Mesothelial cell of epicardium (in vitro differentiated cells): ENCODE data around the gene CTDNEP1. TPM values are rescaled to one million over a fixed set of nuclear protein-coding genes. Genes with fewer than 3 reads are reported as not detected.

Experiments
- DNase-seq, 2 experiments: peaks; one replicate each; pipeline ENCODE4 v3.0.0; 2021; ENCODE audit warnings: low spot score in 2 of 2; ENCODE audit not compliant: unreplicated experiment in 2 of 2
- H3K27ac Mint-ChIP-seq: 2 replicates; pipeline ENCODE4 v1.8.0; 2021; ENCODE audit warnings: mixed read lengths
- H3K27me3 Mint-ChIP-seq: 2 replicates; pipeline ENCODE4 v1.8.0; 2021; ENCODE audit warnings: low read depth, mixed read lengths
- H3K36me3 Mint-ChIP-seq: 2 replicates; pipeline ENCODE4 v1.8.0; 2021; ENCODE audit warnings: mixed read lengths
- H3K4me1 Mint-ChIP-seq: 2 replicates; pipeline ENCODE4 v1.8.0; 2021; ENCODE audit warnings: mixed read lengths
- H3K4me3 Mint-ChIP-seq: 2 replicates; pipeline ENCODE4 v1.8.0; 2021; ENCODE audit warnings: mild to moderate bottlenecking, moderate library complexity, mixed read lengths
- H3K9me3 Mint-ChIP-seq: 2 replicates; pipeline ENCODE4 v1.8.0; 2021; ENCODE audit warnings: mixed read lengths
- total RNA-seq: library from RNA; stranded (reverse); gene quantifications from 3 replicates; pipeline ENCODE4 v1.2.1, GENCODE V29; 2021
- TF ChIP-seq, protein P1 (sequence below): fragments of 200-600 bp; sonication (generic); IDR thresholded peaks from one replicate; pipeline ENCODE4 v1.5.0; 2021; ENCODE audit warnings: antibody characterized with exemption; ENCODE audit not compliant: unreplicated experiment

CTDNEP1 gene
- total RNA-seq, 1 donor from 2014 or later, result 130 TPM

GRCh38 chr17:7253082-7253481, 1.5 kb upstream of the CTDNEP1 start:
- H3K36me3 Mint-ChIP-seq, result peaks cover 14% of the 10 kb centered on the region
- H3K27me3 Mint-ChIP-seq, result no peaks in the 10 kb centered on the region
- TF ChIP-seq, protein P1, sequence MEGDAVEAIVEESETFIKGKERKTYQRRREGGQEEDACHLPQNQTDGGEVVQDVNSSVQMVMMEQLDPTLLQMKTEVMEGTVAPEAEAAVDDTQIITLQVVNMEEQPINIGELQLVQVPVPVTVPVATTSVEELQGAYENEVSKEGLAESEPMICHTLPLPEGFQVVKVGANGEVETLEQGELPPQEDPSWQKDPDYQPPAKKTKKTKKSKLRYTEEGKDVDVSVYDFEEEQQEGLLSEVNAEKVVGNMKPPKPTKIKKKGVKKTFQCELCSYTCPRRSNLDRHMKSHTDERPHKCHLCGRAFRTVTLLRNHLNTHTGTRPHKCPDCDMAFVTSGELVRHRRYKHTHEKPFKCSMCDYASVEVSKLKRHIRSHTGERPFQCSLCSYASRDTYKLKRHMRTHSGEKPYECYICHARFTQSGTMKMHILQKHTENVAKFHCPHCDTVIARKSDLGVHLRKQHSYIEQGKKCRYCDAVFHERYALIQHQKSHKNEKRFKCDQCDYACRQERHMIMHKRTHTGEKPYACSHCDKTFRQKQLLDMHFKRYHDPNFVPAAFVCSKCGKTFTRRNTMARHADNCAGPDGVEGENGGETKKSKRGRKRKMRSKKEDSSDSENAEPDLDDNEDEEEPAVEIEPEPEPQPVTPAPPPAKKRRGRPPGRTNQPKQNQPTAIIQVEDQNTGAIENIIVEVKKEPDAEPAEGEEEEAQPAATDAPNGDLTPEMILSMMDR, result no peak

GRCh38 chr17:7252176-7253043, 876 bp upstream of the CTDNEP1 start, which contains the start of gene ELP5:
Gene ELP5 (plus strand): TSS chr17:7252215. CDS start chr17:7252551, 336 bp downstream.
- H3K4me1 Mint-ChIP-seq, result peaks cover 31% of the 10 kb centered on the region

More at GRCh38 chr17:7253082-7253481, 1.5 kb upstream of the CTDNEP1 start:
- DNase-seq, result no peak
- Mint-ChIP-seq H3K4me3 (peak overlapping the region; percentile 97), H3K27ac (peak overlapping the region; percentile 100), H3K9me3 (no peaks in the 10 kb centered on the region), H3K4me1 (peaks cover 31% of the 10 kb centered on the region)

DNA sequence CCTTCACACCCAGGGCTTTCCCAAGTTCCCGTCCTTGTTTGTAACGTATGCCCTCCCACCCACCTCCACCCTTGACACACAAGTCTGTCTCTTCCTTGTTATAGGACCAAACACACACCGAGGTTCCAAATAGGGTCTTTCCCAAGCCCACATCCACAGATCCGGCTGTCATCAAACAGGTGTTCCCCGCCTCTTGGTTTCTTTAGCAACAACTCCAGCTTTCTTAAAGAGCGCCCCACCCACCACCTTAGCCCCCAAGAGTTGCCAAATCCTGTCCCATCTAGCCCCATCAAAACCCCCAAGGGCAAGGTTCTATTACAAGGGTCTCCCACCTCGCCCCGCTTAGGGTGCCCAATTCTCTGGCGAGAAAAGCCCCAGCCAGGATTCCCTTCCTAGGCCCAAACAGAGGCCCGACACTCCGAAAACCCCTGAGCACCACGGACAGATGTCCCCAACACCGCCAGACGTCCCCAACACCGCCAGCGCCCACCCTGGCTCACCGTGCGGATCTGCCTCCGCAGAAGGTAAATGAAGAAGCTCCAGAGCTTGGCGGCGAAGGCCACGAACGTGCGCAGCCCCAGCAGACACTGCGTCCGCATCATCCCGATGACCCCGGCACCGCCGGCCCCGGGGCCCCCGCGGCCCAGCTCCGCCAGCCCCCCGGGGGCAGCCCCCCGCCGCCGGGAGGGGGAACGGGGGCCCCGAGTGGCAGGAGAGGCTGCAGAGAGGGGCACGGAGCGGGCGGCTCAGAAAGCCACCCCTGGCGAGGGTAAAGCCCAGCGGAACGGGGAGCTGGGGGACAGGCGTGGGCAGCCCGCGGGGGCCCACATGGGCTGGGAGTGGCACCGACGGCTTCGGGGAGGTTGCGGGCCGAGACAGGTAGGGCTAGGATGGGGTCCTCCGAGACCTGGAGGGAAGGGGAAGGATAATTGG, 573 bp downstream of the CTDNEP1 start:
- TF ChIP-seq, protein P1, result no peak
- peak overlapping the region; percentile 94 for H3K27ac Mint-ChIP-seq
- H3K9me3 Mint-ChIP-seq, result no peaks in the 10 kb centered on the region
- peak overlapping the region; percentile 97 for H3K4me3 Mint-ChIP-seq
- no peaks in the 10 kb centered on the region for H3K27me3 Mint-ChIP-seq
- peaks cover 31% of the 10 kb centered on the region for H3K4me1 Mint-ChIP-seq
- peaks cover 14% of the 10 kb centered on the region for H3K36me3 Mint-ChIP-seq
- peak in 1 of 2 experiments; percentile 48 for DNase-seq

More at GRCh38 chr17:7252176-7253043, 876 bp upstream of the CTDNEP1 start, which contains the start of gene ELP5:
- Mint-ChIP-seq H3K4me3 (peak within 1 kb of the TSS; percentile 97), H3K27ac (peak within 1 kb of the TSS; percentile 100), H3K36me3 (peaks cover 14% of the 10 kb centered on the region), H3K27me3 (no peaks in the 10 kb centered on the region), H3K9me3 (no peaks in the 10 kb centered on the region)
- DNase-seq, result peak; percentile 84 to 91
- TF ChIP-seq, protein P1, result no peak

DNA sequence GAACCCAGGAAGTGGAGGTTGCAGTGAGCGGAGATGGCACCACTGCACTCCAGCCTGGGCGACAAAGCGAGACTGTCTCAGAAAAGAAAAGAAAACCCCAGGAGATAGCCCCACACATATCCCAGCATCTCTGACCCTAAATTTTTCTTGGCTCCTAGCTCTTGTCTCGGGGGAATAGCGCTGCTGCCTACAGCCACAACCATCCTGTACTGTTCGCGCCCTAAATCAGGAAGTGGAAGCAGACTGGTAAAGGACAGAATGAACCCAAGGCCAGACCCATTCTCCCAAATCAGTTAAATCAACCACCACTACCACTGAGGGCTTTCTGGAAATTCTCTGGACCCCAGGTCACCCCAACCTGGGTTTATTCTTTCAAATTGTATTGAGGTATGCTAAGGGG, 1.7 kb downstream of the CTDNEP1 start:
- TF ChIP-seq, protein P1, result no peak
- Mint-ChIP-seq H3K27me3 (no peaks in the 10 kb centered on the region), H3K4me1 (peaks cover 31% of the 10 kb centered on the region), H3K36me3 (peaks cover 15% of the 10 kb centered on the region), H3K27ac (peak overlapping the region; percentile 39), H3K4me3 (peak overlapping the region; percentile 87), H3K9me3 (no peaks in the 10 kb centered on the region)
- no peak for DNase-seq

GRCh38 chr17:7249214-7249613, 2.3 kb downstream of the CTDNEP1 start:
- H3K9me3 Mint-ChIP-seq, result no peaks in the 10 kb centered on the region
- H3K4me1 Mint-ChIP-seq, result peaks cover 31% of the 10 kb centered on the region
- H3K27ac Mint-ChIP-seq, result peak overlapping the region; percentile 37
- H3K27me3 Mint-ChIP-seq, result no peaks in the 10 kb centered on the region
- no peak for DNase-seq
- TF ChIP-seq, protein P1, result no peak
- H3K36me3 Mint-ChIP-seq, result peaks cover 14% of the 10 kb centered on the region
- peak overlapping the region; percentile 39 for H3K4me3 Mint-ChIP-seq
